Upper lobe of left lung (tissue), 6 donors: ENCODE data around the gene VAMP4. TPM values are rescaled to one million over a fixed set of nuclear protein-coding genes. Genes with fewer than 3 reads are reported as not detected.
"Not testable (repeated sequence)": the region's sequence is repeated elsewhere in the genome, so short reads cannot be mapped to it uniquely, and the experiment has no call there.

Experiments
- ATAC-seq, 2 donors: fragments of 200-7000 bp; cut with Tn5 transposase; one replicate each; pipeline ENCODE4 v1.9.1; 2022; ENCODE audit warnings: mild to moderate bottlenecking in 2 of 2, moderate library complexity in 2 of 2; ENCODE audit not compliant: low FRiP score in 2 of 2
- DNase-seq, 2 donors: peaks; one replicate each; pipeline ENCODE4 v3.0.0-alpha.2; 2019 to 2020
- H3K27ac ChIP-seq, 4 donors: fragments of 200-600 bp; sonication (generic); one replicate each; pipeline ENCODE4 v1.5.1; 2016 to 2019
- H3K27me3 ChIP-seq, 4 donors: fragments of 200-600 bp; sonication (generic); one replicate each; pipeline ENCODE4 v1.5.1; 2017 to 2019
- H3K36me3 ChIP-seq, 4 donors: fragments of 200-600 bp; sonication (generic); one replicate each; pipeline ENCODE4 v1.5.1; 2016 to 2019
- H3K4me1 ChIP-seq, 4 donors: fragments of 200-600 bp; sonication (generic); one replicate each; pipeline ENCODE4 v1.5.1; 2018 to 2019
- H3K4me3 ChIP-seq, 4 donors: fragments of 200-600 bp; sonication (generic); one replicate each; pipeline ENCODE4 v1.5.1; 2017 to 2019; ENCODE audit warnings: mild to moderate bottlenecking in 2 of 4, moderate library complexity in 1 of 4
- H3K9me3 ChIP-seq, 4 donors: fragments of 200-600 bp; sonication (generic); one replicate each; pipeline ENCODE4 v1.5.1; 2018 to 2019
- EP300 ChIP-seq, 4 donors: sonication (generic); formaldehyde crosslinking; IDR thresholded peaks; one replicate each; pipeline ENCODE4 v1.5.1; 2017; ENCODE audit warnings: antibody characterized with exemption in 4 of 4, control low read depth in 2 of 4
- POLR2A ChIP-seq, 4 donors: fragments of 450-650 bp; IDR thresholded peaks; one replicate each; pipeline ENCODE4 v1.5.1; 2016 to 2017; ENCODE audit warnings: antibody characterized with exemption in 4 of 4, mild to moderate bottlenecking in 2 of 4
- POLR2AphosphoS5 ChIP-seq, 2 donors: sonication (generic); formaldehyde crosslinking; IDR thresholded peaks; one replicate each; pipeline ENCODE4 v1.5.1; 2017; ENCODE audit warnings: antibody characterized with exemption in 2 of 2
- WGBS, 2 donors: methylation state at CpG; one replicate each; pipeline ENCODE4 v1.1.5; 2017 to 2018; 5-methylcytosine and 5-hydroxymethylcytosine counted together
- total RNA-seq, 6 donors: library from RNA; depleted of rRNA in 4 of 6; stranded (reverse); fragments of >200 nt in 4 of 6; gene quantifications; one replicate each; pipeline versions ENCODE4 v1.1.0 to v1.2.1, GENCODE V29; 2016 to 2021
- TF ChIP-seq, protein P1 (sequence below), 6 experiments: fragments of 450-650 bp in 4 of 6; fragments of 200-600 bp in 2 of 6; sonication (generic) in 2 of 6; IDR thresholded peaks; one replicate each; pipeline ENCODE4 v1.5.1; 2016 to 2019; ENCODE audit warnings: antibody characterized with exemption in 6 of 6
- donor health status: DM: no; HTN: no; CAD: no; lungs with moderate emphysema.
- donor health status: DM: no; HTN: yes; CAD: no; lungs with severe emphysema.

VAMP4 gene
- total RNA-seq, 6 donors from 2014 or later: 11.5 to 17.9 (median 13.4) TPM

DNA sequence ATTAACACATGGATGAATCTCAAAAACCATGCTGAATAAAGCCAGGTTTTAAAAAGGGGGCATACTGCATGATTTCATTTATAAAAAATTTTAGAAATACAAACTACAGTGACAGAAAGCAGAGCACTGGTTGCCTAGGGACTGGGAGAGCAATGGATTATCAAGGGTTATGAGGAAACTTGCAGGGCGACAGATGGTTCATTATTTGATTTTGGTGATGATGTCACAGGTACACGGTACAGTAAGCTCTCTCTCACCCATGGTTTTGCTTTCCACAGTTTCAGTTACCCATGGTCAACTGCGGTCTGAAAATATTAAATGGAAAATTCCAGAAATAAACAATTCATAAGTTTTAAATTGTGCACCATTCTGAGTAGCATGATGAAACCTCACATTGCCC lies 14.1 kb downstream of the VAMP4 start:
- WGBS, 2 donors: 95 to 96% methylated on average over 3 of the region's 3 CpGs

DNA sequence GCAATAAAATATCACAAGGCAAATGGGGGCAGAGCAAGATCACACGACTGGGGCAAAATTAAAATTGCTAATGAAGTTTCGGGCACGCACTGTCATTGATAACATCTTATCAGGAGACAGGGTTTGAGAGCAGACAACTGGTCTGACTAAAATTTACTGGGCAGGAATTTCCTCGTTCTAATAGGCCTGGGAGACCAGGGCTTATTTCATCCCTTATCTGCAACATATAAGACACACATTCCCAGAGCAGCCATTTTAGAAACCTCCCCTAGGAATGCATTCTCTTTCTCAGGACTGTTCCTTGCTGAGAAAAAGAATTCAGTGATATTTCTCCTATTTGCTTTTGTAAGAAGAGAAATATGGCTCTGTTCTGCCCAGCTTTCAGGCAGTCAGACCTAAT lies 18.7 kb downstream of the VAMP4 start:
- not testable (repeated sequence) for ATAC-seq, H3K27ac ChIP-seq, H3K27me3 ChIP-seq, H3K4me3 ChIP-seq, H3K4me1 ChIP-seq, DNase-seq
- WGBS, 2 donors: 94 to 96% methylated on average over 4 of the region's 4 CpGs
- Histone ChIP-seq H3K9me3 (peaks cover 0 to 11% (median 9%) of the 10 kb centered on the region in 4 donors), H3K36me3 (peaks cover 0 to 21% (median 4%) of the 10 kb centered on the region in 4 donors)

More for the DNA sequence above, 14.1 kb downstream of the VAMP4 start:
- H3K4me1 ChIP-seq: peaks cover 4 to 6% (median 5%) of the 10 kb centered on the region in 4 donors
- H3K27ac ChIP-seq: no peak overlapping the region
- H3K4me3 ChIP-seq: no peak overlapping the region
- H3K27me3 ChIP-seq: no peaks in the 10 kb centered on the region
- DNase-seq (no peak), ATAC-seq (no peak)
- TF ChIP-seq EP300 (IDR thresholded peaks at IDR 0.05): no peak
- TF ChIP-seq POLR2A (IDR thresholded peaks at IDR 0.05): no peak
- no peak for TF ChIP-seq POLR2AphosphoS5 (IDR thresholded peaks at IDR 0.05)
- TF ChIP-seq, protein P1, sequence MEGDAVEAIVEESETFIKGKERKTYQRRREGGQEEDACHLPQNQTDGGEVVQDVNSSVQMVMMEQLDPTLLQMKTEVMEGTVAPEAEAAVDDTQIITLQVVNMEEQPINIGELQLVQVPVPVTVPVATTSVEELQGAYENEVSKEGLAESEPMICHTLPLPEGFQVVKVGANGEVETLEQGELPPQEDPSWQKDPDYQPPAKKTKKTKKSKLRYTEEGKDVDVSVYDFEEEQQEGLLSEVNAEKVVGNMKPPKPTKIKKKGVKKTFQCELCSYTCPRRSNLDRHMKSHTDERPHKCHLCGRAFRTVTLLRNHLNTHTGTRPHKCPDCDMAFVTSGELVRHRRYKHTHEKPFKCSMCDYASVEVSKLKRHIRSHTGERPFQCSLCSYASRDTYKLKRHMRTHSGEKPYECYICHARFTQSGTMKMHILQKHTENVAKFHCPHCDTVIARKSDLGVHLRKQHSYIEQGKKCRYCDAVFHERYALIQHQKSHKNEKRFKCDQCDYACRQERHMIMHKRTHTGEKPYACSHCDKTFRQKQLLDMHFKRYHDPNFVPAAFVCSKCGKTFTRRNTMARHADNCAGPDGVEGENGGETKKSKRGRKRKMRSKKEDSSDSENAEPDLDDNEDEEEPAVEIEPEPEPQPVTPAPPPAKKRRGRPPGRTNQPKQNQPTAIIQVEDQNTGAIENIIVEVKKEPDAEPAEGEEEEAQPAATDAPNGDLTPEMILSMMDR (IDR thresholded peaks at IDR 0.05): no peak
- peaks cover 0 to 23% (median 4%) of the 10 kb centered on the region in 4 donors for H3K36me3 ChIP-seq
- peaks cover 0 to 10% (median 8%) of the 10 kb centered on the region in 4 donors for H3K9me3 ChIP-seq

DNA sequence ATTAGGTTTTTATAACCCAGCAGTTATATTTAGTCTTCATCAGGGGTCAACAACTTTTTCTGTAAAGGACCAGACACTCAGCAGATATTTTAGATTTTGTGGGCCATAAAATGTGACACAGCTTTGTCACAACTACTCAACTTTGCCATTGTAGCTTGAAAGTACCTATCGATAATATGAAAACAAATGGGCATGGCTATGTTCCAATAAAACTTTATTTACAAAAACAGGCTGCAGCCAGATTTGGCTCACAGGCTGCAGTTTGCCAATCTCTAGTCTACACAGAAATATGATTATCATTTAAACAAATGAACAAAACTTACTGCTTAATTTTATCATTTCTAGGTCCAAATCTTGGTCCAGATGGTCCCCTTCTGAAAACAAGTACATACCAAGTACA lies 23.0 kb downstream of the VAMP4 start:
- TF ChIP-seq EP300 (IDR thresholded peaks at IDR 0.05) (no peak), POLR2AphosphoS5 (IDR thresholded peaks at IDR 0.05) (no peak), POLR2A (IDR thresholded peaks at IDR 0.05) (no peak)
- TF ChIP-seq, protein P1 (IDR thresholded peaks at IDR 0.05): no peak
- H3K9me3 ChIP-seq: peaks cover 0 to 11% (median 9%) of the 10 kb centered on the region in 4 donors
- H3K4me1 ChIP-seq: peaks cover 0 to 7% (median 0%) of the 10 kb centered on the region in 4 donors
- H3K4me3 ChIP-seq: no peak overlapping the region
- ATAC-seq: no peak
- H3K36me3 ChIP-seq: peaks cover 0 to 6% (median 3%) of the 10 kb centered on the region in 4 donors
- no peak overlapping the region for H3K27ac ChIP-seq
- H3K27me3 ChIP-seq: no peaks in the 10 kb centered on the region
- 75 to 81% methylated on average over 1 of the region's 1 CpG for WGBS, 2 donors
- DNase-seq: no peak

DNA sequence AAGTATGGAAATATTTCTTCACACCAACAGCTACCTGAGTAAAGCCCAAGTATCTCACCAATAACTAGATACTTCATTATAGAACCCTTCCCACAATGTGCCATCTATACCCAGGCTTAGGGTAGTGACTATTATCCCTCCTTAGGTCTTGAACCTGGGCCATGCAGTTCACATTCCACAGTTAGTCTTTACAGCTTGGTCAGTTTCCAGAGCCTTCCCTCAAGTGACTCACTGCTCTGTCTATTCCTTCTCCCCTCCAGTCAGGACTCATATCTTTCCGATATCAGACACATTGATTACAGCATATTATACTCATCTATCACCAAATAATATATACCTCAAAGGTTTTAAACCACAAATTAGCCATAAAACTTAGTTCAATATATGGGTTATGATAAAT lies 23.6 kb downstream of the VAMP4 start:
- 94 to 97% methylated on average over 1 of the region's 1 CpG for WGBS, 2 donors
- Histone ChIP-seq H3K36me3 (peaks cover 0 to 9% (median 3%) of the 10 kb centered on the region in 4 donors), H3K9me3 (peaks cover 0 to 7% (median 5%) of the 10 kb centered on the region in 4 donors), H3K27ac (no peak overlapping the region), H3K4me1 (peaks cover 0 to 7% (median 0%) of the 10 kb centered on the region in 4 donors), H3K4me3 (no peak overlapping the region), H3K27me3 (no peaks in the 10 kb centered on the region)
- ATAC-seq (no peak), DNase-seq (no peak)
- no peak for TF ChIP-seq POLR2AphosphoS5 (IDR thresholded peaks at IDR 0.05)
- TF ChIP-seq, protein P1 (IDR thresholded peaks at IDR 0.05): no peak
- TF ChIP-seq EP300 (IDR thresholded peaks at IDR 0.05): no peak
- TF ChIP-seq POLR2A (IDR thresholded peaks at IDR 0.05): no peak

DNA sequence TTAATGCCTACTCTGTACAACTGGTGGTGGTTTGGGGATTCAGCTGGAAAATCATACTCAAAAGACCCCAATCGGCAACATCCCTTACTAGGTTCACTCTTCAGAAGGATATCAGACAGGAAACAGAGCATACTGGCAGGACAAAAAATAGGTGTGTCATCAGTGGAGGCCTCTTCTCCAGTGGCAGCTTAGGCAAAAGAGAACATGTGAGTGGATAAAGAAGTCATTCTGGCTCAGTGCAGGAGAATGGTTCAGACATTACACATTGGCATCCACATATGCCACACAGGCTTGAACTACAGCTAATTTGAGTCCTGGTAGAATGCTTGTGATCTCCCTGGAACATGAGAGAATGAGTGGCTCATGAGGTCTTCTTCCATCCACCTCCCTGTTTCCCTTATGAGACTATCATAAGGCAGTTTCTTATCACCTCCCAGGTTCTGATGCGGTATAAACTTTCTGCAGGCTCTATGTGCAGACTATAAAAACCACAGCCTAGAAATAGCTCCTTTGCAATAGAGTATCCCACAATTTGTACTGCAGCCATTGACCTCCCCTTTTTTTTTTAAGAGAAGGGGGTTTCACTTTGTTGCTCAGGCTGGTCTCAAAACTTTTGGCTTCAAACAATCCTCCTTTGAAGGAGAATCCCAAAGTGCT lies 24.7 kb downstream of the VAMP4 start:
- Histone ChIP-seq H3K36me3 (peaks cover 0 to 9% (median 3%) of the 10 kb centered on the region in 4 donors), H3K4me3 (no peak overlapping the region), H3K9me3 (no peaks in the 10 kb centered on the region), H3K27me3 (no peaks in the 10 kb centered on the region), H3K4me1 (peaks cover 0 to 7% (median 2%) of the 10 kb centered on the region in 4 donors), H3K27ac (no peak overlapping the region)
- WGBS, 2 donors: 84 to 86% methylated on average over 2 of the region's 2 CpGs
- DNase-seq: no peak
- TF ChIP-seq, protein P1 (IDR thresholded peaks at IDR 0.05): no peak
- TF ChIP-seq POLR2A (IDR thresholded peaks at IDR 0.05): no peak
- no peak for TF ChIP-seq POLR2AphosphoS5 (IDR thresholded peaks at IDR 0.05)
- TF ChIP-seq EP300 (IDR thresholded peaks at IDR 0.05): no peak
- no peak for ATAC-seq
